HG02885 (cell line): ENCODE measurements around the gene ARAP1.

Experiments
- ATAC-seq: cut with Tn5 transposase; IDR thresholded peaks from one replicate; pipeline ENCODE4 v1.9.1; 2021; ENCODE audit warnings: mild to moderate bottlenecking; ENCODE audit not compliant: unreplicated experiment, poor library complexity

The ARAP1 gene

DNA sequence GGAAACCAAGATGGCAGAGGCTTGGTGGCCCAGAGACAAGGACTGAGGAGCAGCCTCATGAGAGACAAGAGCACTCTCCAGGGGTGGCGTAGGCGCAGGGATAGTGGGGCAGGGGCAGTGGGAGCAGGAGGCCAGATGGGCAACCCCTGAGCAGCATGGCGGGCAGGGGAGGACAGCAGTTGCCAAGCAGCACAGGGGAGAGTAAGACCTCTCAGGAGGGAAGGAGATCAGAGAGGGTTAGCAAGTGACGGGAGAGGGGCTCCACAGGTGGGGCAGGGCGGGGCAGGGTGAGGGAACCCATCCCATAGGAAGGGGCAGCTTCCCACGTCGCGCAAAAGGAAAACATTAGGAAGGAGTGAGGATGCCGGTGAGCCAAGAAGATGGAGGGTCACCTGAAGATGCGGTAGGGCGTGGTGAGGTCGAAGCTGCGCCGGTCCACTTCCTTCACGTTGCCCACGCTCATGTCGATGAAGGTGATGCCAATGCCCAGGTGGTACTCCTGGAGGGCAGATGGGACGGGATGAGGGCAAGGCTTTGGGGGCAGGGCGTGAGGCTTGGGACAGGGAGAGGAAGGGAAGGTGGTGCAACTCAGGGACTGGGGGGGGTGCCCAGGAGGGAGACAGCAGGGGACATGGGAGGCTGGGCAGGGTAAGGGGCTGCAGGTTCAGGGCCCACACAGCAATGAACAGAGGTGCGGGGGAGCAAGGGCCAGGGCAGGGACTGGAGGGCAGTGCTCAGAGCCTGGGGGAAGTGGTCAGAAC is 42.5 kb downstream of the ARAP1 start:
- no peak for ATAC-seq

DNA sequence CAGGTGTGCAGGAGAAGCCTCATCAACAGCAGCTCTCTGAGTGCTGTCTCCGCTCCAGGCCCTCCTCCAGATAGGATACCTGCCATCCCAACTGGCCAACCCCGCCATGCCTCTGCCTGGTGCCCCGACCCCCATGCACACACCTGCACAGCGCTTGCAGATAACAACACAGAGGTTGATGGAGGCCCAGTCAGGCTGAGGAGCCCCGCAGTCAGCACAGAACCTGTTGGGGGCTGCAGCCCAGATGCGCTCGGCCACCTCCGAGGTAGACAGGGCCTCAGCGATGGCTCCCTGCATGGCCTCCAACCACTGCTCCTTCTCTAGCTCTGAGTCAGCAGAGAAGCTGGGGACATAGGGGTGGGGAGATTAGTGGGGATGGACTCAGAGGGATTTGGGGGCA is 45.2 kb downstream of the ARAP1 start:
- no peak for ATAC-seq

DNA sequence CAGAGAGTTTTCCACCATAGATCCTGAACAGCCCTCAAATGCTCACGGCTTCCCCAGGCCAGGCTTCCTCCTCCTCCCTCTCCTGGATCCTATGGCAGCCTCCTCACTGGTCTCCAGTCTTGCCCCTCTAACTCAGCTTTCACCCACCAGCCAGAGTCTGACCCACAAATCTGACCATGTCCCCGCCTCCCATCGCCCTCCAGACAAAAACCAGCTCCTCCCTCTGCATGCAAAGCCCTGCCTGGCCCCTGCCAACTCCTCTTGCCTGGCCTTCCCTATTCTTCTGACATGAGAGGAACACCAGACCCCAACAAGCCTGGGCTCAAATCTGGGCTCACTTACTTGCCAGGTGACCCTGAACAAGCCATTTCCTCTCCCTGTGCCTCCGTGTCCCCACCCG is 45.6 kb downstream of the ARAP1 start:
- no peak for ATAC-seq

DNA sequence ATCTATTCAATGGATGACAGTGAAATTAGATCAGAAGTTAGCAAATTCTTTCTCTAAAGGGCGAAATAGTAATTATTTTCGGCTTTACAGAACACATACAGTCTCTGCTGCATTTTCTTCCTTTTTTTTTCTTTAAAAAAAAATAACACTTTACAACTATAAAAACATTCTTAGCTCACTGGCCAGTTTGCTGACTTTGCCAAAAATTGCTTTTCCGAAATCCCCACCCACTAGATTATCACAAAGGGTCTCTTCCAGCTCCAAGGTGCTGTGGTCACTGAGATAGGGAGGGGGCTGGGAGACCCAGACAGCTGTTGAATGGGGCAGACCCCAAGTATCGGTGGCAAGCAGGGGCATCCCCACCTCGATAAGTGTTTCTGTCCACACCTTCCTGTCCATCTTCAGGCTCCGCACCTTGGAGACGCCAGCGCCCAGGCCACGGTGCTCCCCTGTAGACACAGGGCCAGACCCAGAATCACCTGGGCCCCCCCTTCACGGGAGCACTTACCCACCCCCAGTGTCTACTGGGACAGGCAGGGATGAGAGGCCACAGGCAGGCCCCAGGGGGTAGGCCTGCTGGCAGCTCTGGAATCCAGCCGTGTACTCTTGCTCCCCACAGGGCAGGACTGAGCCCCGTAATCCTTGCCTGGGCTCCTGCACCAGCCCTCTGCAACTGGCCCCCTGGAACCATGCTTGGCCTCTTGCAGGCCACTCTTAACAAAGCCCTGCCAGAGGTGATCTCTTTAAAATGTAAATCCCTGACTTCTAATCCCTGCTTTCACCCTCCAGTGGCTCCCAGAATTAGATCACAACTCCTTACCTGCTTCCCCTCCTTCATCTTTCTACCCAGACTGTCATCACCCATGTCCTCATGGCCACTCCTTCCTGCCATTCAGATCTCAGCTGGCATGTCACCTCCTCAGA is 46.5 kb downstream of the ARAP1 start:
- no peak for ATAC-seq

DNA sequence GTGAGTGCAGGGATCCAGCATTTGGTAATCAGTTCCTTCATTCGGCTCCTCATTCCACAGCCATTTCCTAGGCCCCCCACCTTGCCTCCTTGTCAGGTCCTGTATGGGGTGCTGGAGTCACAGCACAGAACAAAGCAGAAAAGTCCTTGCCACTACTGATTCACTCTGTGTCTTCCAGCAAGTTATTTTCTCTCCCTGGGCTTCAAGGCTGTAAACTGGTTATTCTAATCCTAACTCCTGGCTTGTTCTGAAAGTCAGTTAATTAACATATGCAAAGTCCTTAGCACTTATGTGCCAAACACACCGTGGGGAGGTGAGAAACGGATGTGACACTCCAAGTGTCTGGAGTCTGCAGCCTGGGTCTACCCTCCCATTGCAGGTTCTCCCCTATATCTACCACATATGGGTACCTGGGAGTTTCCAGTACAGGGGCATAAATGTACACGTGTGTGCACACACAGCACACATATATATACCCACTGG is 47.4 kb downstream of the ARAP1 start:
- ATAC-seq, result no peak

DNA sequence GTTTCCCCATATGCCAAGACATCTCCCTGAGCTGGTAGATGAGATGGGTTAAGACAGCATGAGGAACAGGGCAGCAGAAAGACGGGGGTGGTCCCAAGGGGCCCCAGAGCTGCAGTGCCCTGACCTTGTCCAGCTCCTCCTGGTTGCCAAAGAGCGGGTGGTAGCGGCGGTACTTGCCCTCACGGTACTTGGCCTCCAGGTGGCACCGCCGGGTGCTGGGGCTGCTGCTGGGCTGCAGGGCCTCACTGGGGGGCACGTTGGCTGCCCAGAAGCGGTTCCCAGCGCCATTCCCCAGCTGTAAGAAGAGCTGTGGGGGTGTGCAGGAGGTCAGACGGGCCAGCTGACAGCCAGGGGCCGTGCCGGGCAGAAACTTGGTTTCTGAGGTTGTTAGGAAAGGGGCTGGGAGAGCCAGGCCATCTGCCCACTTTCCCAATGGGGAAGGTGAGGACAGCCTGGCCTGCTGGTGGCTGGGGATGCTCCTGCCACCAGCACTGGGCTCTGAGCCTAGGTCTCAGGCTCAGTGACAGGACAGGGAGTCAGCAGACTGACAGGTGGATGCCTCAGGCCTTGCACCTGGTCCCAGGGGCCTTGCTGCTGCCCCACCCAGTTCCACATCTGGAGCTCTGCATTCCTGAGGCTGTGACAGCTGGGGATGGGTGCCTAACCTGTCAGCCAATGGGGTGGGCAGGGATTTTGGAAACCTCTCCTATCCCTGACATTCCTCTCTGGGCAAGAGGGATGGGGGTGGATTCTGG is 48.0 kb downstream of the ARAP1 start:
- no peak for ATAC-seq

DNA sequence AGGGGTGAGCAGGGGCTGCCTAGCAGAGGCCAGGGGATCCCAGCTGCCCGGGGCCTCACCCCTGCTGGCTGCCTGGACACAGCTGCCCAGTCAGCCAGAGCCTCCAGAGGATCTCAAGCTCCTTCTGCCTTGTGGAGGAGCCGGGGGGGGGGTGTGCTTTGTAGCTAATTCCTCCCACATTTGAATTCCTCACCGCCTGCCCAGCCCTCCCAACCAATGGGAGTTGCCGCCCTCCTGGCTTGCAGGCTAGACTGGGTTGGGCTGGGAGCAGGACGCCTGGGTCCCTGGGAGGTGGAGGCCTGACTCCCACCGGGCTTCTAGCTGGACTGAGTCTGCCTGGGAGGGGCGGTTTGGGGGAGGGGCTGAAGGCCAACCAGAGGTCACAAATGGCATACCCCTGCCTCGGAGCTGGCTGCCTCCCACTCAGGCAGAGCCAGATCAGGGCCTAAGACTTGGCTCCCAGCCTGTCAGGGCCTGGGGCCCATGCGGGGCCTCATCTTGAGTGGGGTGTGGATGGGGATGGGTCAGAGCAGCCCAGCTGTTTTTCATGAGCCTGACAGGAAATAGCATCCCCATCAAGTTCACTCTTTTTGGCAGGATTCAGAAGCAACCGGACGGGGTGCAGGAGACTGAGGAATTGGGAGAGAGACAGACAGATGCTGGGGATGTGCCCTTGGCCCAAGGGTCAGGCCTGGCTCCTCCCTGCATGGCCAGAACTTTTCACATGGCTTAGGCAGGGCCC is 48.8 kb downstream of the ARAP1 start:
- ATAC-seq, result no peak

DNA sequence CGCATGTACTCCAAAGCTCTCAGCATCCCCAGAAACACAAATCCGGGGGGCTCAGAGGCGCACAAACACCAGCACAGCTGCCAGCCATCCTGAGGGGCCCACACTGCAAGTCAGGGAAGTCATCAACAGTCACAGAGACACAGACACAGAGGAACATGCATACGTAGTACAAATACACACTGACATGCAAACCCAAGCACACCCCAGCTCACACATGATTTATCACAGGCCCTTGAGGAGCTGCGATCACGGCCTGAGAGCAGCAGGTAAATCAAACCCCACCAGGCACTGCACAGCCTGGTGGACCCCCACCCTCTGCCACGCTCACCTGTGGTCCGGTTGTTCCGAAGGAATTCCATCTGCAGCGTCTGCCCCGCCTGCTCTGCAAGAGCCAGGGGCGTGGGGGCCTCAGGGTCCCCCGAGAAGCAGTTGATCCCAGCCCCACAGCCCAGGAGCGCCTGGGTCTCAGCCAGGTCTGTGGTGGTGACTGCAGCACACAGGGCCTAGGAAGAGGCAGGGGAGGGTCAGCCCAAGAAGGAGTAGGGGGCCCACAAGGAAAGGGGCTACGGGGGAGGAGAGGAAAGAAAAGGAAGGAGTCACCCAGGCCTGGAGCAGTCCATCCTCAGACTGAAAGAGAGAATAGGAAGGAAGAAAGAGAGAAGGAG is 49.5 kb downstream of the ARAP1 start:
- ATAC-seq, result no peak

DNA sequence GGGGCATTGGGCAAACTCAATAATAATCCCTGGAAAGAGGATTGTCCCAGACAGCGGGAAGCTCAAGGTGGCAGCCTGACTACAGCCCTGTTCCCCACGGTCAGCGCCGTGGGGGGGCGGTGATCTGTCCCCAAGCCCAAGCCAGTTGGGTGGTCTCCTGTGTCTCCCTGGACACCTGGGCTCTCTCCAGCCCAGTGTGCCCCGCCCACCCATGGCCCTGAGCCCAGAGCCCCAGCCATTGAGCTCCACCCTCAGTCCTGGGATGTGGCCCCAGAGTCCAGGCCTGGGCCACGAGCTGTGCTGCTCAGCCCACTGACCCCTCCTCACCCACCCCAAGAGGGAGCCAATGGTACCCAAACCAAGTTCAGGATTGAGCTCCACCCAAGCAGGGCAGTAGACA is 50.1 kb downstream of the ARAP1 start:
- ATAC-seq, result no peak

DNA sequence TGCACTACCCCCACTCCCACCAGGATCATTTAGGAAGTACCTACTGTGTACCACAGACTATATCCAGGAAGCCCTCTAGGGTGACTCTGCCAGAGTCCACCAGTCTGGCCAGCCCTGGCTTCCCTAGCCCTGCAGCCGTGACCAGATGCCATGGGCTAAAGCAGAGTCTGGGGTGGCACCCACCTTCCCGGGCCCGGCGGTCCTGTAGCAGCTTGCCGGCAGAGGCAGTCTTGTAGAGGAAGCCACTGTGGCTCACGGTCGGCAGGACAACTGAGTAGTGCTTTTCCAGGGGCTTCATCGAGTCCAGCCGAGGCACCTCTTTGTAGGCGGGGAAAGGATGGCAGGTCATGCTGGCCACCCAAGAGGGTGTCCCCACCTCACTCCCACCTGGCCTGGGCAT is 50.7 kb downstream of the ARAP1 start:
- ATAC-seq, result no peak

DNA sequence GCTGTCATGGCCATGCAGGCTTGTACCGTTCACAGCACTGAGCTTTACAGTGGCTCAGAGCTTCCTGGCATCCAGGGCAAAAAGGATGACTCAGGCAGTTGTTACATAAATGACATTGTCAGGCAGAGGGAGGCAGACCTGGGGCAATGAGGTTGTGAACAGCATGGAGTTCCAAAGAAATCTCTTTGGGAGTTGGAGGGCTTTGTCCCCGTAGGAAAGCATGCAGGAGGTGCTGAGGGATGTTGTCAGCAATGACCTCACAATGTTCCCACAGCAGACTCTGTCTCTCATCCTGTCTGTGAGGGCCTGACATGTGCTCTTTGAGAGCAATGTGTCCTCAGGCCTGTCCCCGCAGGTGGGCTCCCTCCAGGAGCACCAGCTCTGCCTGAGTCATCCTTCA is 52.1 kb downstream of the ARAP1 start:
- ATAC-seq, result no peak

DNA sequence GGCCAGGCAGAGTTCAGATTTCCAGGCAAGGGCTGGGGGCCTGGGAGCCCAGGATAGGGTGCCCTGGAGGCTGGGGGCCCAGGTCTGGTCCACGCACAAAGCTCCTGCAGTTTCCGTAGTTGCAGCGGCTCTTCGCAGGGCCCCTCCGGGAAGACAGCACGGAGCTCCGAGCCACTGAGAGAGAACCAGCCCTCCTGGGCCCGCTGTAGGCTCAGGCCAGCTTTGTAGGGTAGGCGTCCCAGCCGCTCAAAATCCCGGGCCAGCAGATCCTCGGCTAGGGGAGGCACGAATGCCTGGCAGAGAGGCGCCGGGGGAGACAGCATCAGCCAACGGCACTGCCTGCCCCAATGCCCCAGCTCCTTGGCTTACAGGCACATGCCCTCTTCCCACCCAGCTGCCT is 54.4 kb downstream of the ARAP1 start:
- ATAC-seq, result no peak

DNA sequence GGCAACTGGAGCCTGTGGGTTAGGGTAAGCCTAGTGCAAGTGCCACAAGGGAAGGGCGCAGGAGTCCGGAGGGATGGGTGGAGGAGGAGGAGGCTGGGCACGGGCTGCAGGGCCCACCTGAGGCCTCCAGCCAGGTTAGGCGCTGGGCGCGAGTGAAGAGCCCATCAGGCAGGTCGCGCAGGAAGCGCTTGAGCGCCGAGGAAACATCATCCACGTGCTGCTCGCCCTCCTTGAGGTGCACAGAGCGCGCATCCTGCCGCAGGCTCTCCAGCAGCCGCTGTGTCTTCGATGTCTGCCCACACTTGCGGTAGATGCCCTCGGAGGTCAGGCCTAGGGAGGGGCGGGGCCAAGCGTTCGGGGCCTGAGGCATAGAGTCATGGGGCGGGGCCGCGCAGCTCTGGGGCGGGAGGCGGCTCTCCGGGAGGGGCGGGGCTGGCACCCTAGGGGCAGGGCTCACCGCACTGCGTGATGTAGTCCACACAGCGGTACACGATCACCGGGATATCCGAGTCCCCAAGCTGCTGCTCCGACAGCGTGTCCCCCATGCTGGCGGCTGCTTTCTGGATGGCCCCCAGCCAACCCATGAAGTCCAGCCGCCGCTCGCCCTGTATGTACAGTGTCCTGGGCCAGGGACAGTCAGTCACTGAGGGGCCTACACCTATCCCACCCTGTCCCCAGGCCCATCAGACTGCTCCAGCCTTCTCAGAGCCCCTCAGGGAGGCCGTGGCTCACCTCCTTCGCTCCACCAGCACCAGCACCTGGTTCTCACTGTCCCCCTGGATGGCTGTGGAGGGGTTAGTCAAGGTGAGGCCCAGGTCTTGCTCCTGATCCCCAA is 55.1 kb downstream of the ARAP1 start:
- no peak for ATAC-seq

DNA sequence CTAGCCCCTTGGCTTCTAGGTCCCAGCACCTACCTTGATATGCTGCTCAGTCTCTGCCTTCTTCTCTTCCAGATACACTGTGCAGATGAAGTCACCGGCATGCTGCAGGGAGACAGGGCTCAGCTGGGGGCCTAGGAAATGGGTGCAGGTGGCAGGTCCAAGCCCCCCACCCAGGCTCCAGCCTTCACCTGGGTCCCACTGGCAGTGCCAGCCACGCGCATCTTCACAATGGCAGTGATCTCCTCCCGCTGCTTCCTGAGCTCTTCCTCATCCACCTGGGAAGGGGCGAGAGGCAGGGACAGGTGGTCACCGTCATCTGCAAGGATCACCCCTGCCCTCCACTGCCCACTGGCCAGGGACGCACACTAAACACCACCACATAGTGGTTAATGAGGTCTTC is 56.9 kb downstream of the ARAP1 start:
- no peak for ATAC-seq

DNA sequence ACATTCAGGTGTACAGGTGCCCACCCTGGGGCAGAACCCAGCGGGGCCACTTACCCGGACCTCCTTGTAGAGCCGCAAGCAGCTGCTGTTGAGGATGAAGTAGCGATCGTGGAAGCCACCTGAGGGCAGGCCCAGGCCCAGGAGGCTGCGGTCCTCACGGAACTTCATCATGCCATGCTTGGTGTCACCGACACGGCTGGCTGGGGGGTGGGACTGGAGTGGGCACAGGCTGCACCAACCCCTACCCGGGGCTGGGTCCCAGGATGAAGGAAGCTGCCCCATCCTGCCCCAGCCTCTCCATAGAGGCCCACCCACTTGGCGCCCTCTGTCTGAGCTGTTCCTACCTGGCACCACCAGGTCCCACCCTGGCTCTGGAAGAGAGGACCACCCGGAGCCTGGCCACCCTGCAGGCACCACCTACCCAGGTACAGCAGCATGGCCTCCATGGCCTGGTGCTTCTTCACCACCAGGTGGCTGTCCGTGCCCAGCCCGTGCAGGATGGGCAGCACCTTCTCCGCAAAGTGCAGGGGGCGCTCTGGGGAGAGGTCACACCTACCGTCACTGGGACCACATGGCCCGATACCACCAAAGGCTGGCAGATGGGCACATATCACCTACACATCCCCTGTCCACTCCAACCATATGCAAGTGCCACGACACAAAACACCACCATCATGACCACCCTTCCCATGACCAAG is 58.8 kb downstream of the ARAP1 start:
- no peak for ATAC-seq

DNA sequence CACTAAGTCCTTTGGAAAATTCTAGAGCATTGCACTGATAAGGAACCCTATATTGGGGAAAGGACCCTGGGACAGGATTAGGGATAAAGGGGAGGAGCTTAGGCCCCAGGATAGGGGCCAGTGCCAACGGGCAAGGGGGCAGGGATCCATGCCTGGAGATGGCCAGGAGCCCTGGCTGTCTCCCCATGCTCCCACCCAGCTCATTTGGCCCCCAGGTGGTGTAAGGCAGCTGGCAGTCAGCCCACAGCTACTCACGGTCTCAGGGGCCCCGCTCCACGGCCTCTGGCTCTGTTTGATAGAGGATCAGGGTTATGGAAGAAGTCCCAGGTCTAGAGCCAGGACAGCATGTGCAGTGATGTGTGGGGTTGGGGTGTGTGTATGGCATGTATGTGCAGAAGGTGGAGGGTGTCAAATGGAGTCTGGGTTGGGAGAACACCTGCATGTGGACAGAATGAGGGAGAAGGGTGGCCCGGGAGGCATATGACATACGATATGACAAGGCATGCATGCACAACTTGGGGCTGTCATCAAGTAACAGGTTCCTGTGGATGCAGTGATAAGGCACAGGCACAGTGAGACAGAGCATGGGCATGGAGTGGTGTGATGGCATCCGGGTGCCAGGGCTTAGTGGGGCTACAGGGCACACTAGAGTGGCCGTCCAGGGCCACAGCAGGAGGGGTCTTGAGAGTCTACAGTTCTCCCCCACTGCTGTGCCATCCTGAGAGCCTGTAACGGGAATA is 59.5 kb downstream of the ARAP1 start:
- ATAC-seq, result no peak

DNA sequence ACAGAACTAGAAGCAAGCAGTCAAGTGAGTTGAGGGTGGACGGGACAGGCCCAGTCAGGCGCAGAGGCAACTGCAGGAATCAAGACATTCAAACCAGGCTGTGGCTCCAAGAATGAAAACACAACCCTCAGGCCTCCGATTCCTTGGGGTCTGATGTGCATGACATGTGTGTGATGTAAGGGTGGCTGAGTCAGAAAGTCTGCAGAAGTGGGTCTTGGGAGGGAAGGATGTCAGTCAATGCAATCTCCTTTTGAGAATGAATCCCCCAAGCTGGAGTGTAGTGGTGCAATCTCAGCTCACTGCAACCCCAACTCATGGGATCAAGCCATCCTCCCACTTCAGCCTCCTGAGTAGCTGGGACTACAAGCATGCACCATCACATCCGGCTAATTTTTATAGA is 62.0 kb downstream of the ARAP1 start:
- no peak for ATAC-seq
